ENCODE measurements around the gene CFAP47. TPM values are rescaled to one million over a fixed set of nuclear protein-coding genes. Genes with fewer than 3 reads are reported as not detected.
"Not testable (repeated sequence)": the region's sequence is repeated elsewhere in the genome, so short reads cannot be mapped to it uniquely, and the experiment has no call there.

Gene CFAP47
- total RNA-seq, 1 donor from 2014 or later = not detected

GRCh38 chrX:36116222-36116621 lies 196.7 kb downstream of the CFAP47 start:
- no peak for DNase-seq
- H3K27ac Mint-ChIP-seq = no peak overlapping the region
- no peak overlapping the region for H3K4me3 Mint-ChIP-seq
- intact Hi-C loops (cut with micrococcal nuclease) = no loop called here
- H3K4me1 Mint-ChIP-seq = no peaks in the 10 kb centered on the region
- H3K27me3 Mint-ChIP-seq = no peaks in the 10 kb centered on the region
- H3K36me3 Mint-ChIP-seq (ENCODE audit: low read depth) = no peaks in the 10 kb centered on the region
- peaks cover 3% of the 10 kb centered on the region for H3K9me3 Mint-ChIP-seq

GRCh38 chrX:36159254-36159653 lies 239.7 kb downstream of the CFAP47 start:
- no peak overlapping the region for H3K27ac Mint-ChIP-seq
- no peaks in the 10 kb centered on the region for H3K4me1 Mint-ChIP-seq
- no peaks in the 10 kb centered on the region for H3K9me3 Mint-ChIP-seq
- intact Hi-C loops (cut with micrococcal nuclease) = no loop called here
- DNase-seq = no peak
- H3K27me3 Mint-ChIP-seq = no peaks in the 10 kb centered on the region
- no peak overlapping the region for H3K4me3 Mint-ChIP-seq
- H3K36me3 Mint-ChIP-seq (ENCODE audit: low read depth) = no peaks in the 10 kb centered on the region

- Mint-ChIP-seq H3K27me3 (no peaks in the 10 kb centered on the region), H3K4me3 (no peak overlapping the region), H3K27ac (no peak overlapping the region), H3K9me3 (no peaks in the 10 kb centered on the region), H3K4me1 (no peaks in the 10 kb centered on the region), H3K36me3 (ENCODE audit: low read depth) (no peaks in the 10 kb centered on the region)
- DNase-seq = no peak
- intact Hi-C loops (cut with micrococcal nuclease) = no loop called here
Observed at GRCh38 chrX:36160081-36160480, 240.5 kb downstream of the CFAP47 start.

GRCh38 chrX:36198575-36198974 lies 279.0 kb downstream of the CFAP47 start:
- no peak overlapping the region for H3K4me3 Mint-ChIP-seq

GRCh38 chrX:36199928-36200327 lies 280.4 kb downstream of the CFAP47 start:
- Mint-ChIP-seq H3K9me3 (no peaks in the 10 kb centered on the region), H3K36me3 (ENCODE audit: low read depth) (no peaks in the 10 kb centered on the region), H3K27ac (no peak overlapping the region), H3K4me1 (no peaks in the 10 kb centered on the region), H3K4me3 (no peak overlapping the region), H3K27me3 (no peaks in the 10 kb centered on the region)
- no peak for DNase-seq
- intact Hi-C loops (cut with micrococcal nuclease) = no loop called here

More at GRCh38 chrX:36198575-36198974, 279.0 kb downstream of the CFAP47 start:
- intact Hi-C loops (cut with micrococcal nuclease) = no loop called here
- Mint-ChIP-seq H3K4me1 (no peaks in the 10 kb centered on the region), H3K27me3 (no peaks in the 10 kb centered on the region), H3K27ac (no peak overlapping the region), H3K9me3 (no peaks in the 10 kb centered on the region), H3K36me3 (ENCODE audit: low read depth) (no peaks in the 10 kb centered on the region)
- no peak for DNase-seq

GRCh38 chrX:36214924-36215323 lies 295.4 kb downstream of the CFAP47 start:
- H3K4me1 Mint-ChIP-seq = no peaks in the 10 kb centered on the region
- H3K9me3 Mint-ChIP-seq = no peaks in the 10 kb centered on the region
- no peak overlapping the region for H3K4me3 Mint-ChIP-seq
- intact Hi-C loops (cut with micrococcal nuclease) = no loop called here
- H3K36me3 Mint-ChIP-seq (ENCODE audit: low read depth) = no peaks in the 10 kb centered on the region
- no peak for DNase-seq
- H3K27me3 Mint-ChIP-seq = no peaks in the 10 kb centered on the region
- H3K27ac Mint-ChIP-seq = no peak overlapping the region

- intact Hi-C loops (cut with micrococcal nuclease) = no loop called here
- Mint-ChIP-seq H3K27me3 (no peaks in the 10 kb centered on the region), H3K4me1 (no peaks in the 10 kb centered on the region), H3K36me3 (ENCODE audit: low read depth) (no peaks in the 10 kb centered on the region), H3K9me3 (no peaks in the 10 kb centered on the region), H3K27ac (no peak overlapping the region), H3K4me3 (no peak overlapping the region)
- DNase-seq = no peak
Observed at GRCh38 chrX:36218801-36219200, 299.3 kb downstream of the CFAP47 start.

GRCh38 chrX:36234840-36235528 lies 315.4 kb downstream of the CFAP47 start:
- DNase-seq; H3K4me3 Mint-ChIP-seq; H3K9me3 Mint-ChIP-seq; H3K27me3 Mint-ChIP-seq; intact Hi-C loops (cut with micrococcal nuclease); H3K36me3 Mint-ChIP-seq (ENCODE audit: low read depth); H3K27ac Mint-ChIP-seq; H3K4me1 Mint-ChIP-seq: not testable (repeated sequence)

GRCh38 chrX:36241397-36241796 lies 321.9 kb downstream of the CFAP47 start:
- no peak overlapping the region for H3K4me3 Mint-ChIP-seq
- H3K9me3 Mint-ChIP-seq = no peaks in the 10 kb centered on the region
- no peaks in the 10 kb centered on the region for H3K4me1 Mint-ChIP-seq
- no peaks in the 10 kb centered on the region for H3K27me3 Mint-ChIP-seq
- no peaks in the 10 kb centered on the region for H3K36me3 Mint-ChIP-seq (ENCODE audit: low read depth)
- H3K27ac Mint-ChIP-seq = no peak overlapping the region
- no peak for DNase-seq
- intact Hi-C loops (cut with micrococcal nuclease) = no loop called here

- intact Hi-C loops (cut with micrococcal nuclease) = no loop called here
Observed at GRCh38 chrX:36266155-36266554, 346.6 kb downstream of the CFAP47 start.

GRCh38 chrX:36310136-36310535 lies 390.6 kb downstream of the CFAP47 start:
- Mint-ChIP-seq H3K9me3 (no peaks in the 10 kb centered on the region), H3K27me3 (no peaks in the 10 kb centered on the region), H3K4me1 (no peaks in the 10 kb centered on the region), H3K27ac (no peak overlapping the region), H3K36me3 (ENCODE audit: low read depth) (no peaks in the 10 kb centered on the region), H3K4me3 (no peak overlapping the region)
- intact Hi-C loops (cut with micrococcal nuclease) = no loop called here
- no peak for DNase-seq

More at GRCh38 chrX:36266155-36266554, 346.6 kb downstream of the CFAP47 start:
- no peak for DNase-seq
- Mint-ChIP-seq H3K9me3 (peaks cover 3% of the 10 kb centered on the region), H3K27me3 (no peaks in the 10 kb centered on the region), H3K27ac (no peak overlapping the region), H3K4me1 (no peaks in the 10 kb centered on the region), H3K4me3 (no peak overlapping the region), H3K36me3 (ENCODE audit: low read depth) (no peaks in the 10 kb centered on the region)

- Mint-ChIP-seq H3K27me3 (no peaks in the 10 kb centered on the region), H3K4me1 (no peaks in the 10 kb centered on the region), H3K27ac (no peak overlapping the region), H3K36me3 (ENCODE audit: low read depth) (no peaks in the 10 kb centered on the region), H3K9me3 (no peaks in the 10 kb centered on the region), H3K4me3 (no peak overlapping the region)
- no peak for DNase-seq
- intact Hi-C loops (cut with micrococcal nuclease) = no loop called here
Observed at GRCh38 chrX:36314303-36314702, 394.8 kb downstream of the CFAP47 start.

- no peak overlapping the region for H3K27ac Mint-ChIP-seq
- H3K4me1 Mint-ChIP-seq = no peaks in the 10 kb centered on the region
- intact Hi-C loops (cut with micrococcal nuclease) = no loop called here
- no peak for DNase-seq
- no peaks in the 10 kb centered on the region for H3K27me3 Mint-ChIP-seq
- H3K4me3 Mint-ChIP-seq = no peak overlapping the region
- no peaks in the 10 kb centered on the region for H3K36me3 Mint-ChIP-seq (ENCODE audit: low read depth)
- H3K9me3 Mint-ChIP-seq = peaks cover 4% of the 10 kb centered on the region
Observed at GRCh38 chrX:36334572-36334971, 415.0 kb downstream of the CFAP47 start.

GRCh38 chrX:36336751-36337150 lies 417.2 kb downstream of the CFAP47 start:
- no peaks in the 10 kb centered on the region for H3K4me1 Mint-ChIP-seq
- intact Hi-C loops (cut with micrococcal nuclease) = no loop called here
- no peaks in the 10 kb centered on the region for H3K27me3 Mint-ChIP-seq
- no peak overlapping the region for H3K27ac Mint-ChIP-seq
- peaks cover 4% of the 10 kb centered on the region for H3K9me3 Mint-ChIP-seq
- no peak overlapping the region for H3K4me3 Mint-ChIP-seq
- no peaks in the 10 kb centered on the region for H3K36me3 Mint-ChIP-seq (ENCODE audit: low read depth)
- no peak for DNase-seq

- no peaks in the 10 kb centered on the region for H3K36me3 Mint-ChIP-seq (ENCODE audit: low read depth)
- no peak overlapping the region for H3K4me3 Mint-ChIP-seq
- H3K4me1 Mint-ChIP-seq = no peaks in the 10 kb centered on the region
- H3K27ac Mint-ChIP-seq = no peak overlapping the region
- no peak for DNase-seq
- H3K27me3 Mint-ChIP-seq = no peaks in the 10 kb centered on the region
- H3K9me3 Mint-ChIP-seq = no peaks in the 10 kb centered on the region
- intact Hi-C loops (cut with micrococcal nuclease) = no loop called here
Observed at GRCh38 chrX:36344301-36344700, 424.8 kb downstream of the CFAP47 start.
